HT1080 (cell line): ENCODE results near the gene SLC9A3. TPM values are rescaled to one million over a fixed set of nuclear protein-coding genes. Genes with fewer than 3 reads are reported as not detected.
"Not testable (repeated sequence)": the region's sequence is repeated elsewhere in the genome, so short reads cannot be mapped to it uniquely, and the experiment has no call there.

ENCODE experiments used
- DNase-seq: peaks from one replicate; pipeline ENCODE4 v3.0.0-alpha.2; 2015; ENCODE audit warnings: low read depth
- polyA plus RNA-seq, 2 experiments: library from polyadenylated mRNA; depleted of rRNA; stranded (reverse); fragments of >200 nt; gene quantifications; 2 replicates each; pipeline ENCODE4 v1.2.3, GENCODE V29; 2015
- total RNA-seq: library from RNA; depleted of rRNA; stranded (reverse); fragments of >200 nt; shearing (Covaris generic); gene quantifications from 2 replicates; pipeline ENCODE4 v1.2.3, GENCODE V29; 2014; rRNA removed

SLC9A3 gene
- total RNA-seq: 5.5 and 7.5 TPM in 2 replicates
- polyA plus RNA-seq (2015; cell fraction: cytosol; rRNA removed): 7.3 and 7.8 TPM in 2 replicates
- polyA plus RNA-seq (2015; cell fraction: nucleus; rRNA removed): 5.4 and 5.6 TPM in 2 replicates

GRCh38 chr5:524234-524972, at the start of gene SLC9A3:
SLC9A3 (minus strand) TSS chr5:524449.
- DNase-seq: no peak

GRCh38 chr5:573976-574375, 49.7 kb upstream of the SLC9A3 start:
- no peak for DNase-seq

- no peak for DNase-seq
Observed at GRCh38 chr5:573206-573605, 49.0 kb upstream of the SLC9A3 start.

- DNase-seq: no peak
Observed at GRCh38 chr5:572398-573019, 48.3 kb upstream of the SLC9A3 start.

- no peak for DNase-seq
Observed at GRCh38 chr5:571791-572190, 47.5 kb upstream of the SLC9A3 start.

GRCh38 chr5:570886-571285, 46.6 kb upstream of the SLC9A3 start:
- no peak for DNase-seq

GRCh38 chr5:570446-570845, 46.2 kb upstream of the SLC9A3 start:
- DNase-seq: no peak

GRCh38 chr5:569868-570361, 45.7 kb upstream of the SLC9A3 start:
- no peak for DNase-seq

- no peak for DNase-seq
Observed at GRCh38 chr5:569358-569867, 45.2 kb upstream of the SLC9A3 start.

- DNase-seq: no peak
Observed at GRCh38 chr5:568809-569208, 44.6 kb upstream of the SLC9A3 start.

GRCh38 chr5:568061-568781, 44.0 kb upstream of the SLC9A3 start:
- DNase-seq: no peak

GRCh38 chr5:567664-568060, 43.4 kb upstream of the SLC9A3 start:
- no peak for DNase-seq

GRCh38 chr5:566636-567309, 42.5 kb upstream of the SLC9A3 start:
- DNase-seq: no peak

GRCh38 chr5:565782-566440, 41.7 kb upstream of the SLC9A3 start:
- DNase-seq: no peak

- no peak for DNase-seq
Observed at GRCh38 chr5:561408-561807, 37.2 kb upstream of the SLC9A3 start.

- DNase-seq: no peak
Observed at GRCh38 chr5:560792-561166, 36.5 kb upstream of the SLC9A3 start.

GRCh38 chr5:558871-559503, 34.7 kb upstream of the SLC9A3 start:
- no peak for DNase-seq

GRCh38 chr5:558326-558725, 34.1 kb upstream of the SLC9A3 start:
- no peak for DNase-seq

GRCh38 chr5:557917-558316, 33.7 kb upstream of the SLC9A3 start:
- DNase-seq: not testable (repeated sequence)

- DNase-seq: no peak
Observed at GRCh38 chr5:556909-557441, 32.7 kb upstream of the SLC9A3 start.
